Measurements from ENCODE around the gene ADNP. TPM values are rescaled to one million over a fixed set of nuclear protein-coding genes. Genes with fewer than 3 reads are reported as not detected.

The ADNP gene
- total RNA-seq, 4 donors from 2014 or later, result 51.4 to 67.2 (median 55.4) TPM

GRCh38 chr20:50876816-50877215, 54.4 kb downstream of the ADNP start:
- Histone ChIP-seq H3K9me3 (no peaks in the 10 kb centered on the region), H3K4me3 (no peak overlapping the region), H3K36me3 (peaks cover 0 to 16% of the 10 kb centered on the region in 2 donors), H3K4me1 (no peaks in the 10 kb centered on the region), H3K27ac (no peak overlapping the region), H3K27me3 (no peaks in the 10 kb centered on the region)
- ATAC-seq, result no peak
- no peak for TF ChIP-seq EP300 (IDR thresholded peaks at IDR 0.05)
- no peak for TF ChIP-seq CTCF (IDR thresholded peaks at IDR 0.05)
- TF ChIP-seq POLR2A (IDR thresholded peaks at IDR 0.05), result no peak
- TF ChIP-seq POLR2AphosphoS5 (IDR thresholded peaks at IDR 0.05), result no peak
- WGBS, 2 donors (ENCODE audit: low coverage in 1 of 2), result 100% methylated on average over 1 to 5 of the region's 7 CpGs

DNA sequence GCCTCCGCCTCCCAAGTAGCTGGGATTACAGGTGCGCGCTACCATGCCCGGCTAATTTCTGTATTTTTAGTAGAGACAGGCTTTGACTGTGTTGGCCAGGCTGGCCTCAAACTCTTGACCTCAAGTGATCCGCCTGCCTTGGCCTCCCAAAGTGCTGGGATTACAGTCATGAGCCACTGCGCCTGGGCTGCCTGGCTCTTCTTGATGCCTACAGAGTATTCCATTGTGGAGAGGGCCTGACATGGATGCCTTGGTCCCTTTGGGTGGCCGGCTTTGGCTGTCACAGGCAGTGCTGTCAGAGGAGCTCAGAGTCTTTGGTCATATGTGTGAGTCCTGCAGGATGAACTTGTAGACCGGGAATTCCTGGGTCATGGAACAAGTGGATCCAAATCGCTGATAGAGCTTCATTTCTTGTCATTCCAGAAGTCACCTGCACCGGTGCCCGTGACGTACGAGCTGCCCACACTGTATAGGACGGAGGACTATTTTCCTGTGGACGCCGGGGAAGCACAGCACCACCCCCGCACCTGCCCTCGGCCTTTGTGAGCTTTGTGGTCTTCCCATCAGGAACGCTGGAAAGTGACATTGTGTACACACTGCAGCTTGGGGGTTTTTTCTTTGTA, 55.1 kb downstream of the ADNP start:
- ATAC-seq, result no peak
- Histone ChIP-seq H3K27ac (no peak overlapping the region), H3K36me3 (peaks cover 0 to 16% of the 10 kb centered on the region in 2 donors), H3K9me3 (no peaks in the 10 kb centered on the region), H3K4me1 (no peaks in the 10 kb centered on the region), H3K4me3 (no peak overlapping the region), H3K27me3 (no peaks in the 10 kb centered on the region)
- 91 to 94% methylated on average over 8 of the region's 19 CpGs for WGBS, 2 donors (ENCODE audit: low coverage in 1 of 2)
- TF ChIP-seq CTCF (IDR thresholded peaks at IDR 0.05) (no peak), POLR2A (IDR thresholded peaks at IDR 0.05) (no peak), EP300 (IDR thresholded peaks at IDR 0.05) (no peak), POLR2AphosphoS5 (IDR thresholded peaks at IDR 0.05) (no peak)

- H3K9me3 ChIP-seq, result no peaks in the 10 kb centered on the region
- H3K27me3 ChIP-seq, result no peaks in the 10 kb centered on the region
- ATAC-seq, result no peak
- H3K27ac ChIP-seq, result no peak overlapping the region
- no peaks in the 10 kb centered on the region for H3K4me1 ChIP-seq
- no peak overlapping the region for H3K4me3 ChIP-seq
- 97 to 100% methylated on average over 2 to 6 of the region's 28 CpGs for WGBS, 2 donors (ENCODE audit: low coverage in 1 of 2)
- H3K36me3 ChIP-seq, result peaks cover 0 to 16% of the 10 kb centered on the region in 2 donors
- TF ChIP-seq EP300 (IDR thresholded peaks at IDR 0.05) (no peak), POLR2AphosphoS5 (IDR thresholded peaks at IDR 0.05) (no peak), CTCF (IDR thresholded peaks at IDR 0.05) (no peak), POLR2A (IDR thresholded peaks at IDR 0.05) (no peak)
Observed at GRCh38 chr20:50874758-50875665, 56.2 kb downstream of the ADNP start.

DNA sequence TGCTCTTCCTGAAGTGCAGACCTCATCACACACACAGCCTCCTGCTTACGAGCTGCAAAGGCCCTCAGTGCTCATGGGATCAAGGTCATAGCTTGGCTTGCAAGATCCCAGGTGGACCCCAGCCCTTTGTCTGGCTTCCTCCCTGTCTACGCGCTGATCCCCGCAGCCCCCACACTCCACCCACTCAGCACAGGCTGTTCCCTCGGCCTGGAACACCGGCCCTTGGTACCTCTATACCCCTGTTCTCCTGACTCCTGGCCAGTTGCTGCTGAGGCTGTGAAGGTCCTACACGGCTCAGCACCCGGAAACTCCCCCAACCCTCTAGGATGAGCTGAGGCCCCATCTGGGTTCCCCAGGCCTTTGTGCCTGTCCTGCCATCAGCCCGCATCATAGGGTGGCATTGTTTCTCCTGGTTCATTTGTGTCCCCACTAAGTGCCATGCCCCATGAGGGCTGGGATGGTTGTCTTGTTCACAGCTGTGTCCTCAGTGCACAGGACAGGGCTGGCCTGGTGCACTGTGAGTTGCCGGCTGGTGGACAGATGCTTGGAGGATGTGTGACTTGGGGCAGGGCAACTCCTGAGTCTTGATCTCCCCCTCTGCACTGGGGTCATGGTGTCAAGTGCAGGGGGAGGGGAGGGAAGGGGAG, 57.0 kb downstream of the ADNP start:
- 100% methylated on average over 2 of the region's 10 CpGs; no CpG with 5 or more reads in 1 of the 2 donors for WGBS, 2 donors (ENCODE audit: low coverage in 1 of 2)
- Histone ChIP-seq H3K4me3 (no peak overlapping the region), H3K27ac (no peak overlapping the region), H3K27me3 (no peaks in the 10 kb centered on the region), H3K36me3 (peaks cover 0 to 16% of the 10 kb centered on the region in 2 donors), H3K4me1 (no peaks in the 10 kb centered on the region), H3K9me3 (no peaks in the 10 kb centered on the region)
- TF ChIP-seq EP300 (IDR thresholded peaks at IDR 0.05), result no peak
- no peak for TF ChIP-seq POLR2A (IDR thresholded peaks at IDR 0.05)
- TF ChIP-seq CTCF (IDR thresholded peaks at IDR 0.05), result no peak
- no peak for TF ChIP-seq POLR2AphosphoS5 (IDR thresholded peaks at IDR 0.05)
- no peak for ATAC-seq

Measured in gastroesophageal sphincter (tissue), 4 donors.